GM19463 (cell line): ENCODE data around the gene PMVK.

ENCODE experiments used
- ATAC-seq: cut with Tn5 transposase; IDR thresholded peaks from one replicate; pipeline ENCODE4 v1.9.1; 2021; ENCODE audit warnings: mild to moderate bottlenecking, moderate library complexity; ENCODE audit not compliant: unreplicated experiment

The PMVK gene

GRCh38 chr1:154951901-154952657, 15.6 kb upstream of the PMVK start:
- no peak for ATAC-seq

GRCh38 chr1:154948079-154948478, 11.6 kb upstream of the PMVK start:
- no peak for ATAC-seq

GRCh38 chr1:154945962-154946850, 9.7 kb upstream of the PMVK start:
- no peak for ATAC-seq

- ATAC-seq = no peak
Observed at GRCh38 chr1:154945160-154945961, 8.8 kb upstream of the PMVK start.

- ATAC-seq = no peak
Observed at GRCh38 chr1:154944401-154945159, 8.1 kb upstream of the PMVK start.

- ATAC-seq = no peak
Observed at GRCh38 chr1:154943649-154944400, 7.3 kb upstream of the PMVK start.

GRCh38 chr1:154941333-154942013, 5.0 kb upstream of the PMVK start:
- no peak for ATAC-seq

- ATAC-seq = no peak
Observed at GRCh38 chr1:154940651-154941194, 4.2 kb upstream of the PMVK start.

GRCh38 chr1:154940213-154940560, 3.7 kb upstream of the PMVK start:
- no peak for ATAC-seq

- ATAC-seq = no peak
Observed at GRCh38 chr1:154938604-154939399, 2.3 kb upstream of the PMVK start.

- no peak for ATAC-seq
Observed at GRCh38 chr1:154937988-154938386, 1.5 kb upstream of the PMVK start.

GRCh38 chr1:154937085-154937987, 817 bp upstream of the PMVK start:
- peak; percentile 47 for ATAC-seq

GRCh38 chr1:154935749-154936554, 567 bp downstream of the PMVK start:
- ATAC-seq = no peak

GRCh38 chr1:154934358-154934948, 2.1 kb downstream of the PMVK start:
- no peak for ATAC-seq

GRCh38 chr1:154931940-154932487, 4.5 kb downstream of the PMVK start:
- ATAC-seq = no peak

- ATAC-seq = no peak
Observed at GRCh38 chr1:154926201-154926600, 10.3 kb downstream of the PMVK start.
